LNCaP clone FGC (cell line): Measurements from ENCODE around the gene SLC6A13.
A peak's percentile ranks its signal among the peaks of the same experiment; 100 is the strongest.

Experiments
- DNase-seq: peaks from one replicate; pipeline ENCODE4 v3.0.0-alpha.2; 2011; ENCODE audit warnings: low read depth
- H3K4me3 ChIP-seq: 2 replicates; pipeline ENCODE4 v1.5.1; 2011; ENCODE audit warnings: mild to moderate bottlenecking, low read depth, low read length, control low read depth
- CTCF ChIP-seq: IDR thresholded peaks from 2 replicates; pipeline ENCODE4 v1.5.1; 2012; ENCODE audit warnings: mild to moderate bottlenecking; ENCODE audit not compliant: control insufficient read depth, insufficient read depth; ENCODE audit errors: extremely low read depth

The SLC6A13 gene

DNA sequence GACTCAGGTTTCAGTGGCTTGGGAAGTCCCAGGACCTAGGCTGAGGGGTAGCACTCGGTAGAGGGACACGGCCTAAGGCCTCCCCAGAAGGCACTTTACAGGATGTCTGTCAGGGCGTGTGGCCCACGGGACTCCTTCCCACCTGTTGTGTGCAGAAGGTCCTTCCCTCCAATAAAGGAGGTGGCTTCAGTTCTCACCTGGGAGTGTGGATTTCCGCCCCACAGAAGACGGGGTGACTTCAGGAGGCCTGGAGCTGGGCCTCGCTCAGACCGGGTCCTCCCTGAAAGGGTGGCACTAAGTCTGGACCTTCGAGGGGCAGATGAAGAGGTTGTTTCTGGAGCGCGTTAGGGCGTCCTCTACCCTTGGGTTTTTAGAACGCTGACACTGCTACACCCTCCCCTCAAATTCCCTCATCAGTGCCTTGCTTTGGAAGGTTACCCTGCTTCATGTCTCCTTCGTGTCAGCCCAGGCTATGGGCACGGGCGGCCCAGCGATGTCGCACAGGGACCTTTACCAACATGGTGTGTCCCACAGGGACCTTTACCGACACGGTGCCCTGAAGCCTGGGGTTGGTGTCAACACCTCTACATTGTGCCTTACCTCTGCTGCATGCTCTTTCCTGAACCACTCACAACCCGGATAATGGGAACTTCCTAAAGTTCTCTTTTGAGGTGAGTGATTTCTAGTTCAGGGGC is 55.7 kb downstream of the SLC6A13 start:
- DNase-seq = no peak
- H3K4me3 ChIP-seq = no peak overlapping the region
- no peak for TF ChIP-seq CTCF

GRCh38 chr12:205026-205425 is 57.6 kb downstream of the SLC6A13 start:
- no peak overlapping the region for H3K4me3 ChIP-seq
- no peak for TF ChIP-seq CTCF
- no peak for DNase-seq

- H3K4me3 ChIP-seq = no peak overlapping the region
- no peak for TF ChIP-seq CTCF
- DNase-seq = no peak
Measured at GRCh38 chr12:204261-204678, 58.4 kb downstream of the SLC6A13 start.

GRCh38 chr12:203462-204260 is 59.0 kb downstream of the SLC6A13 start:
- TF ChIP-seq CTCF = no peak
- H3K4me3 ChIP-seq = no peak overlapping the region
- no peak for DNase-seq

- no peak overlapping the region for H3K4me3 ChIP-seq
- no peak for TF ChIP-seq CTCF
- DNase-seq = no peak
Measured at GRCh38 chr12:203074-203461, 59.6 kb downstream of the SLC6A13 start.

DNA sequence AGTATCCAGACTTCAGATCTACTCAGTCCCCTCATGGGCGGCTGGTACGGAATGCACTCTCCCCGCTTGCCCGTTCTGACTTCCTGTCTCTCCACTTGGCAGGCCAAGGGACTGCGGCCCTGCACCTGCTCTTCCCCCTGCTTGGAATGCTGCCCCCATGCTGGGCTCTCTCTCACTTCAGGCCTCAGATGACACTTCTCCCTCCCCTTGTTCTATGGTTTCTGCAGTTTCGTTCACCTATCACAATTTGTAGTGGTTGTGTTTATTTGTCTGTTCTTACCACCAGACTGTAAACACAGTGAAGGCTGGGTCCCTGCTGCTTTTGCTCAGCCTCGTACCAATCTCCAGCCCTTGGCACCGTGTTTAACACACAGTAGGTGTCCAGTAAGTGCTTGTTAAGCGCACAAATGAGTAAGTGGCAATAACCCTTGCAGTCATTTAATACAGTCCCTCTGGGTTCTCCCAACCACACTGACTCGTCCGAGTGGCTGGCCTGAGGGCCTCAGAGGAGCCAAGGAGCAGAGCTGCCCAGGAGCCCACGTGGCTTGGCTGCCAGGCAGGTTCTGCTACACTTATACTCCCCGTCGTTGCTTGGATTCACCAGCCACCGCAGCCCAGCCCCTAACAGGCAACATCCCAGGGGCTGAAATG is 60.4 kb downstream of the SLC6A13 start:
- peak; percentile 52 for DNase-seq
- TF ChIP-seq CTCF = no peak
- no peak overlapping the region for H3K4me3 ChIP-seq
